RPMI8226 (cell line): ENCODE results near the gene LILRA6.
"Not testable (repeated sequence)": the region's sequence is repeated elsewhere in the genome, so short reads cannot be mapped to it uniquely, and the experiment has no call there.

ENCODE experiments used
- DNase-seq: peaks from one replicate; pipeline ENCODE4 v3.0.0-alpha.2; 2015

The LILRA6 gene

GRCh38 chr19:54262066-54262465 lies 19.5 kb upstream of the LILRA6 start:
- DNase-seq, result no peak

DNA sequence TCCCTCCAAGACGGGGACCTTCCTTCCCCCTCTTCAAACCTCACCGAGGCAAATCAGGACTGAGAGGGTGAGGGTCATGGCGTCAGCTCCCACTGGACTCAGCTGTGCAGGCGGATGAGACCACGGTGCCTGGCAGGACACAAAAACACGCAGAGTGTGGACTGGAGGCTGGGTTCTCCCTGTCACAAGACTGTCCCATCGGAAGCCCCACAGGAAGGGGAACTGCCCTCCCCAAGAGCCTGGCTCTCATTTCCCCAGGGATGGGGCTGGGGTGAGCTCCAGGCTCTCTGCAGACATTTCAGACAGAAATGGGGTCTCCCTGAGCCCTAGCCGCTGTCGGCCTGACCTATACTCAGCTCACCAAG lies 14.5 kb upstream of the LILRA6 start, which contains the start of gene LILRB5:
LILRB5 (minus strand) TSS at position 158 of the 365 bp plus-strand sequence; CDS start at position 78, 80 bp downstream.
- no peak for DNase-seq

GRCh38 chr19:54256250-54257115 lies 13.9 kb upstream of the LILRA6 start:
- DNase-seq, result no peak

GRCh38 chr19:54255105-54255775 lies 12.7 kb upstream of the LILRA6 start:
- no peak for DNase-seq

DNA sequence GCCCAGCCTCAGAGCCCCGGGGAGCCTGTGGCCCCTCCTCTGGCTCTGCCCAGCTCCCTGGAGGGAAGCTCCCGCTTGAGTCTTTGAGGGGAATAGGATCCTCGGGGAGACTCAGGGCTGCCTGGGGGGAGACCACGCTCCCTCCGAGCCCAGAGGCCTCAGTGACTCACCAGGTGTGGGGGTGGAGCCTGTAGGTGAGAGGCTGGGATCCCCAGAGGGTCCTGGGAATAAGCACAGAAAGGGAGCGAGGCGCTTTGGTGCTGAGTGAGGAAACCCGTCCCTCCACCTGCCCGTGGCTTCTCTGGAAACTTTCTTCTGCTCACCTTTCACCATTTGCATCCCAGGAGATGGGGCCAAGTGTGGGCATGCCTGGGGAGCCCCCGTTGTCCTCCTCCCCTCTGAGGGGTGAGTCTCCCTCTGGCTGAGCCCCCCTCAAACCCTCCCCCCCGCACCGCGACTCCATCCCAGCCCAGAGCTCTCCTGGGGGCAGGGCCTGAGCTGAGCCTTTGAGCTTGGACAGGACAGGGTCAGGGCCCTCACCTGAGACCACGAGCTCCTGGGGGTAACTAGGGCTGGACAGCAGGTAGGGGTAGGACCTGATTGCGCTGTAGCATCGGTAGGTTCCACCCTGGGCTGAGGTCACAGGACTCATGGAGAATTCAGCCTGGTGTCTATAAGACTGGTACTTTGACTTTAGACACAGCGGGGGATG lies 11.8 kb upstream of the LILRA6 start:
- no peak for DNase-seq

- DNase-seq, result no peak
Observed at GRCh38 chr19:54253331-54254194, 11.0 kb upstream of the LILRA6 start.

- DNase-seq, result no peak
Observed at GRCh38 chr19:54252845-54253244, 10.3 kb upstream of the LILRA6 start.

GRCh38 chr19:54252243-54252642 lies 9.7 kb upstream of the LILRA6 start:
- DNase-seq, result no peak

- DNase-seq, result peak; percentile 89
Observed at GRCh38 chr19:54248016-54248601, 5.5 kb upstream of the LILRA6 start.

GRCh38 chr19:54247106-54247930 lies 4.7 kb upstream of the LILRA6 start:
- no peak for DNase-seq

DNA sequence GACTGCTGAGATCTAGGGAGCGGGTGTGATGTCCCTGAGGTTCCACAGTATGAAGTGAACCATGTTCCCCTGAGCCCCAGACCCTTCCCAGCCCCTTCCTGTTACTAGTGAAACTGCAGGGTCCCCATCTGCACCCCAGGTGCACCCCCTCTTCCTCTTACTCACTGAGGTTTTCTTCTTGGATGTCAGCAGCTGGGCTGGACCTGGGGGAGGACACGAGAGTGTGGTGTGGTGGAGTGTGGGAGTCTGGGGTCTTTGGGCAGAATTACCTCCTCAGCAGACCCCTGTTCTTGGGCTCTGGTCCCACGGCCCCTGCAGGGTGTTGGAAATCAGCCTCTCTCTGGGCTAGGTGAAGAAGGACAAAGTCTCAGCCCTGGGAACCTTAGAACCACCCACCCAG lies 3.3 kb upstream of the LILRA6 start:
- DNase-seq, result no peak

DNA sequence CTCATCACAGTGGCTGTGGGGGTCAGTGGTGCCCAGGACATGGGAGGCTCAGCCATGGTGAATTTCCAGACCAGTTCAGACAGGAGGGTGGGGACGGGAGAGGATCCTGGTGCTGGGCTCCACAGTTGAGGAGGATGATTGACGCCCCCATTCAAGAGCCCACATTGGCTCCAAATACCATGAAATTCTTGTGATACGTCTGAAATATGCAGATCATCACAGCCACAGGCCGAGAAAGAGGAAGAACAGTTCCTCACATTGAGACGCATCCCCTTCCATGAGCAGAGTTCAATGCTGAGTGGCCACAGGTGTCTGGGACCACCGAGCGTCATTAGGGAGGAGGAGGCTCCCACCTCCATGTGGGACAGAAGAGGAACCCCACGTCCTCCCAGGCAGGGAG lies 1.2 kb upstream of the LILRA6 start:
- not testable (repeated sequence) for DNase-seq

- DNase-seq, result not testable (repeated sequence)
Observed at GRCh38 chr19:54242234-54242633, 356 bp downstream of the LILRA6 start.

GRCh38 chr19:54240372-54241336 lies 1.9 kb downstream of the LILRA6 start:
- DNase-seq, result not testable (repeated sequence)

- not testable (repeated sequence) for DNase-seq
Observed at GRCh38 chr19:54239491-54240371, 2.9 kb downstream of the LILRA6 start.

- DNase-seq, result no peak
Observed at GRCh38 chr19:54233941-54234340, 8.6 kb downstream of the LILRA6 start.

DNA sequence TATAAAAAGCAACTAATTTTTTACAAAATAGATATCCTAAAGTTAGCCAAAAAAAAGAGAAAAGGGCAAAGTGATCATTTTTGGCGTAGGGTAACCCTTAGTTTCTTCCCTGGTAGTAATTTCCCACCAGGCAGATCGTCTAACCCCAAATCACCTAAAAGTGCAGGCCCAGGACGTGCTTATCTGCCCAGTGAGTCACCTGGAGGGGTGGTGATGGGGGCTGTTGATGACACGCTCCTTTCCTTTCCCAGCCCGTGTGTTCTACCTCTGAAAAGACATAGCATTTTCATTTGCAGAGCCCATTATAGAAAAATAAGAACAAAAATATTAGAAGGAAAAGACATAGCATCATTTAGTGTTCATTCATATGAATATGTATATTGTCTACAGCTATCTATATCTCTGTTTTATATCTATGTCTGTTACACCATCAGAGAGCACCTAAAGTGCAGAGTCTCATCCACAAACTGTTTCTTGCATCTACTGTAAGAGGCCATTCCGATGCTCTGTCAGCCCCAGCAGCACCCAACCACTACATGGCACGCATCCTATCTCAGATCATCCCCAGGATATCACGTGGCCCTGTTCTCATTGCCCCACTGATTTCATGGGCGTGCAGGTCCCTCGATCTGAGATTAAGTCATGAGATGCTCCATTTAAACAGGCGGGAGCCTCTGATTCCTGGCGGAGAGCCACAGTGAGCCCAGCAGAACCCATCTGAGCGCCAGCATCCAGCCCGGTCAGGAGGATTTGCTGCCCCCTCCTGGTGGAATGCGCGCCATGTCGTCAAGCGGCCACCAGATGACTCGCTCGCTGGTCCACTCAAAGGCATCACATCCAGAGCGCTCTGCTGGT lies 11.3 kb downstream of the LILRA6 start:
- DNase-seq, result peak; percentile 86

DNA sequence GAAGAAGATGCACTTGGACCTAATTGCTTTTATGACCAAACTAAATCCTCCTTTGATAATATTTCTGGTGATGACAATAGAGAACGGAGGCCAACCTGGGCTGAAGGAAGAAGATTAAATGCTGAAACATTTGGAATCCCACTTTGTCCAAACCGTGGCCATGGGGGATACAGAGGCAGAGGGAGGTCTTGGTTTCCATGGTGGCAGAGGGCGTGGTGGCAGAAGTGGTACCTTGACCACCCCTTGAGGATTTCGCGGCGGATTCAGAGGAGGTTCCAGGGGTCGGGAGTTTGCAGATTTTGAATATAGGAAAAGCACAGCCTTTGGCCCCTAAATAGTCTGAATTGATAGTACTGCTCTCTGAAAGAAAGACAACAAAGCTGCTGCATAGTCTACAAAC lies 12.6 kb downstream of the LILRA6 start:
- no peak for DNase-seq
